Left ventricle myocardium inferior (tissue), 1 donor: ENCODE results near the gene SGF29. TPM values are rescaled to one million over a fixed set of nuclear protein-coding genes. Genes with fewer than 3 reads are reported as not detected.
"Not testable (repeated sequence)": the region's sequence is repeated elsewhere in the genome, so short reads cannot be mapped to it uniquely, and the experiment has no call there.

Experiments used
- DNase-seq: peaks from one replicate; pipeline ENCODE4 v3.0.0-alpha.2; 2020
- H3K27ac ChIP-seq: fragments of 200-600 bp; replicated peaks from 2 replicates; pipeline ENCODE4 v1.8.0; 2021
- H3K27me3 ChIP-seq: fragments of 200-600 bp; 2 replicates; pipeline ENCODE4 v1.8.0; 2021; ENCODE audit warnings: low read depth
- H3K36me3 ChIP-seq: fragments of 200-600 bp; 2 replicates; pipeline ENCODE4 v1.8.0; 2021
- H3K4me1 ChIP-seq: fragments of 200-600 bp; 2 replicates; pipeline ENCODE4 v1.8.0; 2021
- H3K4me3 ChIP-seq: fragments of 200-600 bp; 2 replicates; pipeline ENCODE4 v1.8.0; 2021; ENCODE audit warnings: mild to moderate bottlenecking, moderate library complexity
- H3K9me3 ChIP-seq: fragments of 200-600 bp; replicated peaks from 2 replicates; pipeline ENCODE4 v1.8.0; 2021
- CTCF ChIP-seq: fragments of 200-600 bp; IDR thresholded peaks from 2 replicates; pipeline ENCODE4 v1.8.0; 2021; ENCODE audit warnings: antibody characterized with exemption, mild to moderate bottlenecking, borderline replicate concordance
- intact Hi-C: fragments of 100-400 bp; cut with micrococcal nuclease; formaldehyde crosslinking; loops from one replicate; pipeline ENCODE4 v1.11.0; 2022
- total RNA-seq: library from RNA; stranded (reverse); fragmentation: NEBNext Ultra II Directional; extraction: Animal tissue kit (Norgen Biotek cat#: 25700); gene quantifications from one replicate; pipeline ENCODE4 v1.2.1, GENCODE V29; 2021
- donor health status: DM: no; HTN: yes; CAD: no; lungs with severe emphysema.

SGF29 gene
- total RNA-seq, 1 donor from 2014 or later = 16.5 TPM

GRCh38 chr16:28596115-28596630, 42.5 kb downstream of the SGF29 start:
- peaks cover 6% of the 10 kb centered on the region for H3K36me3 ChIP-seq
- no peak overlapping the region for H3K27ac ChIP-seq
- no peak for DNase-seq
- peaks cover 17% of the 10 kb centered on the region for H3K4me1 ChIP-seq
- TF ChIP-seq CTCF = no peak
- H3K4me3 ChIP-seq = peak overlapping the region; percentile 44
- no peaks in the 10 kb centered on the region for H3K9me3 ChIP-seq
- intact Hi-C loops = no loop called here
- no peaks in the 10 kb centered on the region for H3K27me3 ChIP-seq

- Histone ChIP-seq H3K9me3 (no peaks in the 10 kb centered on the region), H3K27ac (no peak within 1 kb of the TSS), H3K27me3 (peaks cover 3% of the 10 kb centered on the region), H3K4me3 (peak within 1 kb of the TSS; percentile 44), H3K4me1 (peaks cover 17% of the 10 kb centered on the region), H3K36me3 (no peaks in the 10 kb centered on the region)
- intact Hi-C loops = no loop called here
- no peak for DNase-seq
- no peak for TF ChIP-seq CTCF
Observed at GRCh38 chr16:28596840-28597691, 43.3 kb downstream of the SGF29 start, which contains the start of gene SULT1A2. Gene SULT1A2 (minus strand): TSS chr16:28597050. CDS start chr16:28595930, 1,120 bp downstream.

- Histone ChIP-seq H3K4me3 (no peak overlapping the region), H3K27ac (no peak overlapping the region), H3K9me3 (no peaks in the 10 kb centered on the region), H3K4me1 (peaks cover 17% of the 10 kb centered on the region), H3K27me3 (peaks cover 3% of the 10 kb centered on the region), H3K36me3 (no peaks in the 10 kb centered on the region)
- no peak for DNase-seq
- no peak for TF ChIP-seq CTCF
- intact Hi-C loops = no loop called here
Observed at GRCh38 chr16:28597692-28598261, 44.1 kb downstream of the SGF29 start.

GRCh38 chr16:28599377-28600285, 45.9 kb downstream of the SGF29 start:
- H3K9me3 ChIP-seq, intact Hi-C loops, H3K27ac ChIP-seq, H3K4me3 ChIP-seq, H3K27me3 ChIP-seq, H3K36me3 ChIP-seq, DNase-seq: not testable (repeated sequence)
- H3K4me1 ChIP-seq = peaks cover 17% of the 10 kb centered on the region

- DNase-seq, H3K36me3 ChIP-seq, intact Hi-C loops, H3K27ac ChIP-seq, H3K27me3 ChIP-seq, H3K4me3 ChIP-seq, H3K9me3 ChIP-seq: not testable (repeated sequence)
- H3K4me1 ChIP-seq = peaks cover 17% of the 10 kb centered on the region
Observed at GRCh38 chr16:28600965-28601364, 47.2 kb downstream of the SGF29 start.

GRCh38 chr16:28601589-28601988, 47.9 kb downstream of the SGF29 start:
- H3K9me3 ChIP-seq, H3K4me3 ChIP-seq, DNase-seq, H3K36me3 ChIP-seq, H3K27ac ChIP-seq, H3K27me3 ChIP-seq, intact Hi-C loops: not testable (repeated sequence)
- H3K4me1 ChIP-seq = peaks cover 11% of the 10 kb centered on the region

GRCh38 chr16:28602062-28602461, 48.3 kb downstream of the SGF29 start:
- DNase-seq, H3K9me3 ChIP-seq, H3K27ac ChIP-seq, H3K4me1 ChIP-seq, H3K36me3 ChIP-seq, H3K27me3 ChIP-seq, H3K4me3 ChIP-seq, intact Hi-C loops: not testable (repeated sequence)
